H9 (cell line): Measurements from ENCODE around the gene CLCN2. TPM values are rescaled to one million over a fixed set of nuclear protein-coding genes. Genes with fewer than 3 reads are reported as not detected.

ENCODE experiments used
- DNase-seq: peaks from one replicate; pipeline ENCODE4 v3.0.0-alpha.2; 2017
- H2AFZ ChIP-seq: one replicate; pipeline ENCODE4 v1.6.1; 2013; ENCODE audit warnings: mild to moderate bottlenecking, low read length, control low read depth, moderate library complexity
- H2AK5ac ChIP-seq: 2 replicates; pipeline ENCODE4 v1.6.1; 2013; ENCODE audit warnings: low read length, control low read depth, mixed read lengths; ENCODE audit not compliant: insufficient read length
- H2BK120ac ChIP-seq: one replicate; pipeline ENCODE4 v1.6.1; 2013; ENCODE audit warnings: low read depth, mild to moderate bottlenecking, low read length, control low read depth, inconsistent platforms; ENCODE audit not compliant: poor library complexity, severe bottlenecking
- H2BK12ac ChIP-seq: 2 replicates; pipeline ENCODE4 v1.6.1; 2013; ENCODE audit warnings: low read length, control low read depth, mixed read lengths, low read depth; ENCODE audit not compliant: insufficient read length
- H2BK15ac ChIP-seq: 2 replicates; pipeline ENCODE4 v1.6.1; 2013; ENCODE audit warnings: low read depth, low read length, control low read depth
- H2BK20ac ChIP-seq: one replicate; pipeline ENCODE4 v1.6.1; 2013; ENCODE audit warnings: low read depth, mild to moderate bottlenecking, low read length, control low read depth, inconsistent platforms; ENCODE audit not compliant: poor library complexity, severe bottlenecking
- H2BK5ac ChIP-seq: 2 replicates; pipeline ENCODE4 v1.6.1; 2013; ENCODE audit warnings: low read length, control low read depth, mixed read lengths; ENCODE audit not compliant: insufficient read length
- H3K14ac ChIP-seq: 2 replicates; pipeline ENCODE4 v1.6.1; 2013; ENCODE audit warnings: low read length, control low read depth; ENCODE audit not compliant: insufficient read depth
- H3K18ac ChIP-seq: 2 replicates; pipeline ENCODE4 v1.6.1; 2013; ENCODE audit warnings: low read depth, mild to moderate bottlenecking, mixed read lengths, low read length, control low read depth; ENCODE audit not compliant: insufficient read length
- H3K23ac ChIP-seq: 2 replicates; pipeline ENCODE4 v1.6.1; 2013; ENCODE audit warnings: low read length, control low read depth, mixed read lengths, low read depth; ENCODE audit not compliant: insufficient read length
- H3K23me2 ChIP-seq: 2 replicates; pipeline ENCODE4 v1.6.1; 2013; ENCODE audit warnings: low read depth, mild to moderate bottlenecking, mixed read lengths, low read length, control low read depth; ENCODE audit not compliant: insufficient read length, poor library complexity, severe bottlenecking
- H3K27ac ChIP-seq: 2 replicates; pipeline ENCODE4 v1.5.1; 2013; ENCODE audit warnings: low read length, control low read depth, mixed read lengths, low read depth; ENCODE audit not compliant: insufficient read length
- H3K27me3 ChIP-seq: 2 replicates; pipeline ENCODE4 v1.6.1; 2013; ENCODE audit warnings: low read length, control low read depth, inconsistent platforms; ENCODE audit not compliant: insufficient read depth
- H3K4ac ChIP-seq: 2 replicates; pipeline ENCODE4 v1.6.1; 2013; ENCODE audit warnings: low read depth, mild to moderate bottlenecking, control low read depth, inconsistent platforms, low read length, moderate library complexity
- H3K4me1 ChIP-seq: 2 replicates; pipeline ENCODE4 v1.6.1; 2013; ENCODE audit warnings: low read length, control low read depth, inconsistent platforms; ENCODE audit not compliant: insufficient read depth
- H3K4me2 ChIP-seq: 2 replicates; pipeline ENCODE4 v1.6.1; 2013; ENCODE audit warnings: low read length, control low read depth, mixed read lengths; ENCODE audit not compliant: insufficient read length, insufficient read depth
- H3K56ac ChIP-seq: 2 replicates; pipeline ENCODE4 v1.6.1; 2013; ENCODE audit warnings: low read depth, mild to moderate bottlenecking, mixed read lengths, low read length, control low read depth; ENCODE audit not compliant: insufficient read length
- H3K79me1 ChIP-seq: 2 replicates; pipeline ENCODE4 v1.6.1; 2013; ENCODE audit warnings: low read depth, mild to moderate bottlenecking, moderate library complexity, low read length, control low read depth, inconsistent platforms; ENCODE audit not compliant: insufficient read depth, poor library complexity, severe bottlenecking
- H3K79me2 ChIP-seq: 2 replicates; pipeline ENCODE4 v1.6.1; 2013; ENCODE audit warnings: low read length, control low read depth, inconsistent platforms; ENCODE audit not compliant: insufficient read depth
- H3K9ac ChIP-seq: 2 replicates; pipeline ENCODE4 v1.6.1; 2013; ENCODE audit warnings: low read length, control low read depth, mixed read lengths; ENCODE audit not compliant: insufficient read length; ENCODE audit errors: extremely low read depth
- H3K9me3 ChIP-seq: one replicate; pipeline ENCODE4 v1.6.1; 2013; ENCODE audit warnings: low read depth, low read length, inconsistent platforms; ENCODE audit not compliant: control insufficient read depth
- H3T11ph ChIP-seq: one replicate; pipeline ENCODE4 v1.6.1; 2013; ENCODE audit warnings: mild to moderate bottlenecking, low read length, control low read depth, inconsistent platforms
- H4K20me1 ChIP-seq: one replicate; pipeline ENCODE4 v1.6.1; 2013; ENCODE audit not compliant: control insufficient read depth, insufficient read length, insufficient read depth
- H4K5ac ChIP-seq: 2 replicates; pipeline ENCODE4 v1.6.1; 2013; ENCODE audit warnings: low read depth, mild to moderate bottlenecking, mixed read lengths, low read length, control low read depth; ENCODE audit not compliant: insufficient read length
- H4K8ac ChIP-seq: replicated peaks from 2 replicates; pipeline ENCODE4 v1.6.1; 2013; ENCODE audit warnings: low read length, control low read depth, mixed read lengths, low read depth; ENCODE audit not compliant: insufficient read length
- H4K91ac ChIP-seq: 2 replicates; pipeline ENCODE4 v1.6.1; 2013; ENCODE audit warnings: low read depth, mild to moderate bottlenecking, moderate library complexity, mixed read lengths, low read length, control low read depth; ENCODE audit not compliant: insufficient read length
- H3K27ac Mint-ChIP-seq, 3 experiments: 2 replicates in 2 of 3; 3 replicates in 1 of 3; pipeline ENCODE4 v1.8.0; 2020 to 2021; ENCODE audit warnings: mixed read lengths in 3 of 3, mild to moderate bottlenecking in 1 of 3, moderate library complexity in 1 of 3
- H3K27me3 Mint-ChIP-seq: 2 replicates; pipeline ENCODE4 v1.8.0; 2021; ENCODE audit warnings: low read depth, mild to moderate bottlenecking, moderate library complexity, mixed read lengths
- H3K36me3 Mint-ChIP-seq, 3 experiments: 2 replicates in 2 of 3; 3 replicates in 1 of 3; pipeline ENCODE4 v1.8.0; 2020 to 2021; ENCODE audit warnings: low read depth in 3 of 3, mixed read lengths in 3 of 3; ENCODE audit not compliant: insufficient read depth in 1 of 3
- H3K4me1 Mint-ChIP-seq, 2 experiments: 2 replicates each; pipeline ENCODE4 v1.8.0; 2020; ENCODE audit warnings: mixed read lengths in 2 of 2
- H3K4me3 Mint-ChIP-seq, 2 experiments: 2 replicates in 1 of 2; 3 replicates in 1 of 2; pipeline ENCODE4 v1.8.0; 2020 to 2021; ENCODE audit warnings: mild to moderate bottlenecking in 2 of 2, mixed read lengths in 2 of 2, moderate library complexity in 1 of 2
- H3K9me3 Mint-ChIP-seq, 2 experiments: 2 replicates in 1 of 2; 3 replicates in 1 of 2; pipeline ENCODE4 v1.8.0; 2020; ENCODE audit warnings: mild to moderate bottlenecking in 2 of 2, mixed read lengths in 2 of 2, moderate library complexity in 1 of 2
- CTCF ChIP-seq: fragments of 200-600 bp; sonication (generic); conservative IDR thresholded peaks from 3 replicates; pipeline ENCODE4 v1.8.0; 2021; ENCODE audit warnings: antibody characterized with exemption, mild to moderate bottlenecking
- WGBS: extraction: QIAGEN DNeasy Blood & Tissue Kit; methylation state at CpG from one replicate; pipeline ENCODE4 v1.1.7; 2013; ENCODE audit warnings: missing lambda C conversion rate, low lambda C conversion rate, mixed read lengths; ENCODE audit not compliant: insufficient read length; ENCODE audit errors: extremely low coverage; 5-methylcytosine and 5-hydroxymethylcytosine counted together
- total RNA-seq: library from RNA; stranded (reverse); gene quantifications from 2 replicates; pipeline ENCODE4 v1.2.1, GENCODE V29; 2021

Gene CLCN2
- total RNA-seq, 1 experiment from 2014 or later = 17.2 TPM

DNA sequence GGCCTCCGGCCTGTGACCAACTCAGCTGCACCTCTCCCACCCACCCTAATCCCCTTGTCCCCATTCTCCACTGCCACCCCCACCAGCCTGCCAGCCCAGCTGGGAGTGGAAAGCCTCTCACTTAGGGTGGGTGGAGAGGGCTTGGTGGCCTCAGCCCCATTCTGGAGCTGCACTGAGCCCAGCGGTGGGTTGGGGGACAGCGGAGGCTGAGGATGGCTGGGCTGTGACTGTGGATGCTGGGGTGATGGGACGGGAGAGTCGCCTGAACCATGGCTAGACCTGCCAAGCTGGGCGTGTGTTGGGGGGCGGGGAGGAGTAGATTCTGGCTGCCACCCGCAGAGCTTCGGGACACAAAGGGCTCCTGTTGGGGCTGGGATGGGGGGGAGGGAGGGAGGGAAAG, 1.8 kb downstream of the CLCN2 start:
- H3K9me3 ChIP-seq = no peaks in the 10 kb centered on the region
- no peak overlapping the region for H3K27ac ChIP-seq
- H3K14ac ChIP-seq = no peak overlapping the region
- no peak overlapping the region for H2BK15ac ChIP-seq
- no peak overlapping the region for H4K5ac ChIP-seq
- no peak overlapping the region for H2BK20ac ChIP-seq
- H3K18ac ChIP-seq = no peak overlapping the region
- no peaks in the 10 kb centered on the region for H3K79me1 ChIP-seq
- no peaks in the 10 kb centered on the region; the same call in 1 of the 2 replicates for H3K27me3 ChIP-seq
- H4K91ac ChIP-seq = no peak overlapping the region
- no peak overlapping the region for H2BK120ac ChIP-seq
- peaks cover 2% of the 10 kb centered on the region; the same call in 1 of the 2 replicates for H3K4me1 ChIP-seq
- no peak overlapping the region for H4K8ac ChIP-seq
- peaks cover 18 to 40% (median 35%) of the 10 kb centered on the region in 3 experiments; a peak in 6 of 7 replicates for H3K36me3 Mint-ChIP-seq
- peak overlapping the region; percentile 62 to 90; a peak in 4 of 5 replicates for H3K4me3 Mint-ChIP-seq
- H3K23me2 ChIP-seq = peaks cover 25% of the 10 kb centered on the region
- WGBS = no CpG with 5 or more reads among the region's 9 CpGs
- H2BK5ac ChIP-seq = no peak overlapping the region
- no peak for TF ChIP-seq CTCF
- H2AK5ac ChIP-seq = no peak overlapping the region
- peaks cover 2% of the 10 kb centered on the region for H4K20me1 ChIP-seq
- H3K9ac ChIP-seq = no peak overlapping the region
- no peak overlapping the region for H3K23ac ChIP-seq
- peaks cover 21 to 26% of the 10 kb centered on the region in 2 experiments for H3K4me1 Mint-ChIP-seq
- no peak overlapping the region for H3K4me2 ChIP-seq
- no peak overlapping the region for H3T11ph ChIP-seq
- no peak overlapping the region for H2AFZ ChIP-seq
- no peak for DNase-seq
- H3K9me3 Mint-ChIP-seq = no peaks in the 10 kb centered on the region; a peak in 1 of 5 replicates
- no peak overlapping the region for H3K56ac ChIP-seq
- H3K27ac Mint-ChIP-seq = peak overlapping the region in 1 of 3 experiments; percentile 15; a peak in 1 of 7 replicates
- no peaks in the 10 kb centered on the region; the same call in 1 of the 2 replicates for H3K79me2 ChIP-seq
- H2BK12ac ChIP-seq = no peak overlapping the region
- H3K27me3 Mint-ChIP-seq = peaks cover 8% of the 10 kb centered on the region
- no peak overlapping the region for H3K4ac ChIP-seq
